MM.1S (cell line): ENCODE measurements around the gene SLC11A1.

Experiments
- EZH2 ChIP-seq: fragments of 300-600 bp; sonication (generic); optimal IDR thresholded peaks from 2 replicates; pipeline ENCODE3; 2017; ENCODE audit warnings: low read depth, mild to moderate bottlenecking, antibody characterized with exemption, low read length, mixed read lengths
- EZH2phosphoT487 ChIP-seq: fragments of 300-600 bp; sonication (generic); IDR thresholded peaks from 2 replicates; pipeline ENCODE4 v1.6.1; 2018; ENCODE audit warnings: antibody characterized with exemption, low read length
- TF ChIP-seq, protein P1 (sequence below): fragments of 300-600 bp; sonication (generic); IDR thresholded peaks from 2 replicates; pipeline ENCODE4 v1.5.1; 2016; ENCODE audit warnings: antibody characterized with exemption, low read length, mixed read lengths

DNA sequence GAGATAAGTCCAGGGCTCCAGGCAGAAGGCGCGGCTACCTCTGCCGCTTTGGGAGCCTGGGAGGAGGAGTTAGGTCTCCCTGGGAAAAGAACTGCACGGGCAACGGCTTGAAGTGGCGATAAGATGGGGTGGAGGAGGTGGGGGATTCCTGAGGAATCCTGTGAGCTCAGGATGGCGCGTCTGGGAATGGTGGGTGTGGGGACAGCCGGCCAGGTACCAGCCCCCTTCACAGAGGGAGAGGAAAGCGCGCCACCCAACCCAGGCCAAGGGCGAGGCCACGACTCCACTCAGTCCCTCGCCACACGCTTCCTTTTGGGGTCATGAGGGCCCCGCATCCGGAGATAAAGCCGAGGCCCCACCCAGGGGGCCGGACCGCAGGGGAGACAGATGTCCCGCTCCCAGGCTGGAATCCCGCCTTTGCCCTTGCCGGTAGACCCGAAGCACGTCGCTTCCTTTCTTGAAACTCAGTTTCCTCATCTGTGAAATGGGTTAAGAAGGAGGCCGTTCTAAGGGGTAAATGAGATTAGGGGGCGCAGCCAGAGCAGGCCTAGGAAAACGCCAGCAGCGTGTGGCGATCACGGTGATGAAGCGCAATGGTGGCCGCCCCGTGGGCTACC, 15.9 kb downstream of the SLC11A1 start:
- TF ChIP-seq EZH2 (no peak), EZH2phosphoT487 (no peak)
- TF ChIP-seq, protein P1, sequence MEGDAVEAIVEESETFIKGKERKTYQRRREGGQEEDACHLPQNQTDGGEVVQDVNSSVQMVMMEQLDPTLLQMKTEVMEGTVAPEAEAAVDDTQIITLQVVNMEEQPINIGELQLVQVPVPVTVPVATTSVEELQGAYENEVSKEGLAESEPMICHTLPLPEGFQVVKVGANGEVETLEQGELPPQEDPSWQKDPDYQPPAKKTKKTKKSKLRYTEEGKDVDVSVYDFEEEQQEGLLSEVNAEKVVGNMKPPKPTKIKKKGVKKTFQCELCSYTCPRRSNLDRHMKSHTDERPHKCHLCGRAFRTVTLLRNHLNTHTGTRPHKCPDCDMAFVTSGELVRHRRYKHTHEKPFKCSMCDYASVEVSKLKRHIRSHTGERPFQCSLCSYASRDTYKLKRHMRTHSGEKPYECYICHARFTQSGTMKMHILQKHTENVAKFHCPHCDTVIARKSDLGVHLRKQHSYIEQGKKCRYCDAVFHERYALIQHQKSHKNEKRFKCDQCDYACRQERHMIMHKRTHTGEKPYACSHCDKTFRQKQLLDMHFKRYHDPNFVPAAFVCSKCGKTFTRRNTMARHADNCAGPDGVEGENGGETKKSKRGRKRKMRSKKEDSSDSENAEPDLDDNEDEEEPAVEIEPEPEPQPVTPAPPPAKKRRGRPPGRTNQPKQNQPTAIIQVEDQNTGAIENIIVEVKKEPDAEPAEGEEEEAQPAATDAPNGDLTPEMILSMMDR, result no peak
